HG02852 (cell line): ENCODE measurements around the gene CAMTA2.
"Not testable (repeated sequence)": the region's sequence is repeated elsewhere in the genome, so short reads cannot be mapped to it uniquely, and the experiment has no call there.

Experiments
- ATAC-seq: cut with Tn5 transposase; IDR thresholded peaks from one replicate; pipeline ENCODE4 v1.9.1; 2021; ENCODE audit warnings: mild to moderate bottlenecking, moderate library complexity; ENCODE audit not compliant: unreplicated experiment

The CAMTA2 gene

GRCh38 chr17:4934173-4934979, 53.1 kb downstream of the CAMTA2 start:
- ATAC-seq = no peak

GRCh38 chr17:4933646-4934045, 53.8 kb downstream of the CAMTA2 start:
- ATAC-seq = no peak

GRCh38 chr17:4932756-4933155, 54.7 kb downstream of the CAMTA2 start:
- no peak for ATAC-seq

- no peak for ATAC-seq
Observed at GRCh38 chr17:4931963-4932362, 55.5 kb downstream of the CAMTA2 start, which contains the start of gene GP1BA. TSS of gene GP1BA (plus strand) at chr17:4932277. CDS start at chr17:4932605, 328 bp downstream.

- ATAC-seq = no peak
Observed at GRCh38 chr17:4928881-4929280, 58.6 kb downstream of the CAMTA2 start.

- not testable (repeated sequence) for ATAC-seq
Observed at GRCh38 chr17:4926577-4927335, 60.7 kb downstream of the CAMTA2 start.

- no peak for ATAC-seq
Observed at GRCh38 chr17:4921320-4921719, 66.2 kb downstream of the CAMTA2 start.

- no peak for ATAC-seq
Observed at GRCh38 chr17:4920351-4921048, 67.0 kb downstream of the CAMTA2 start.

GRCh38 chr17:4919511-4920047, 67.9 kb downstream of the CAMTA2 start:
- no peak for ATAC-seq
